ENCODE data around the gene DDX47.
"Not testable (repeated sequence)": the region's sequence is repeated elsewhere in the genome, so short reads cannot be mapped to it uniquely, and the experiment has no call there.

DDX47 gene

GRCh38 chr12:12823811-12824210 lies 10.7 kb downstream of the DDX47 start:
- no peak for DNase-seq

- no peak for DNase-seq
These were observed 22.4 kb downstream of the DDX47 start for GRCh38 chr12:12835378-12836146.

DNA sequence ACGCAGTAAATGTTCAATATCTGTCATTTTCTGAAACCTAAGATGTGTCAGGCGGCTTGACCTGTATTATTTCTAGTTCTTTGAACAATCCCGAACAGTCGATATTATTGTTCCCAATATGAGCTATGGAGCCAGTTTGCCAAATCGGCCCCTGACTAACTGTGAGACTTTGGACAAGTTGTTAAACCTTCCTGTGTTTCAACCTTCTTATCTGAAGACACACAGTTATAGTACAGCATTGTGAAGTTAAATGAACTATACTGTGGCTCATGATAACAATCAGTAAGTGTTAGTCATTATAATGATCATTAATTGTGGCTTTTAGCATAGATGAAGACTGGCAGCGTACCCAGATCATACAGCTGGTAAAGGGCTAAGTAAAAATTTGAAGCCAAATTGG lies 23.4 kb downstream of the DDX47 start:
- DNase-seq, result no peak

- peak; percentile 22 to 57 for DNase-seq
These were observed 24.1 kb downstream of the DDX47 start for GRCh38 chr12:12837025-12837812.

- DNase-seq, result no peak
These were observed 24.6 kb downstream of the DDX47 start for GRCh38 chr12:12837813-12838153.

- no peak for DNase-seq
These were observed 25.9 kb downstream of the DDX47 start for GRCh38 chr12:12839003-12839395.

DNA sequence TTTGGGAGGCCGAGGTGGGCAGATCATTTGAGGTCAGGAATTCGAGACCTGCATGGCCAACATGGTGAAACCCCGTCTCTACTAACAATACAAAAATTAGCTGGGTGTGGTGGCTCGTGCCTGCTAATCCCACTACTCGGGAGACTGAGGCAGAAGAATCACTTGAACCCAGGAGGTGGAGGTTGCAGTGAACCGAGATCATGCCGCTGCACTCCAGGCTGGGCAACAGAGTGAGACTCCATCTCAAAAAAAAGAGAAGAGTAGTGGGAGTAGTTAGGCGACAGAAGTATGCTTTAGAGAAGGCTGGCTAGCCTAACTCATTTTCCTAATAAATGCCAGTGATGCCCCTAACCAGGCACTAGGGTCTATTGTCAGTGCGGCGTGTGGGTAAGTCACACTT lies 26.3 kb downstream of the DDX47 start:
- not testable (repeated sequence) for DNase-seq

GRCh38 chr12:12839873-12840579 lies 26.9 kb downstream of the DDX47 start:
- no peak for DNase-seq

DNA sequence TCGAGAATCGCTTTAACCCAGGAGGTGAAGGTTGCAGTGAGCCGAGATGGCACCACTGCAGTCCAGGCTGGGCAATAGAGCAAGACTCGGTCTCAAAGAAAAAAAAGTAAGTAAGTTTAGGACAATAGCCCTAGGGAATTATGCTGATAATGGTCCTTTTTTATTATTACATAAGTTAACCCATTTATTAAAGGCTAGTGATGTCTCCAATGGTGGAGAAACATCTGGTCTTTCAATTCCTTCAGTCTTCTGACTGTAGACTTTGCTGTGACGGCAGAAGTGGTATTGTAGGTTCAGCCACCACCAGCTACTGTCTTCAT lies 27.4 kb downstream of the DDX47 start:
- DNase-seq, result no peak

- not testable (repeated sequence) for DNase-seq
These were observed 28.3 kb downstream of the DDX47 start for GRCh38 chr12:12841428-12841827.

DNA sequence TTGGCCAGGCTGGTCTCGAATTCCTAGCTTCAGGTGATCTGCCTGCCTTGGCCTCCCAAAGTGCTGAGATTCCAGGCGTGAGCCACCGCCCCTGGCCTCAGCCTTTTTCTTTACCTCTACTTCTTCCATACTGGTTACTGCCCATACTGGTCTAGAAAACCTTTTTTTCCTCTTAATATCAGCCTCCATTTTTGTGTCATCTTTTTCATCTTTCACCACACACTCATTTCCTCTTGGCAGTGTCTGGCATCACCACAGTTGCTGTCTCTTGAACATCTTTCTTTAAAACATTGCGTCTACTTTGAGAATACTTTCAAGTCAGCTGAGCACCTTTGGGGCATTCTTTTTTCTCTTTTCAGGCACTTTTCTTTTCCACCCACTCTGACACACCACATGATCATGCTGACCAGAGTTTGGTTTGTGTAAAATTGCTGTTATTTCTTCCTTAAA lies 32.7 kb downstream of the DDX47 start:
- no peak for DNase-seq

- peak; percentile 34 to 39 for DNase-seq
These were observed 33.6 kb downstream of the DDX47 start for GRCh38 chr12:12846780-12847179.

DNA sequence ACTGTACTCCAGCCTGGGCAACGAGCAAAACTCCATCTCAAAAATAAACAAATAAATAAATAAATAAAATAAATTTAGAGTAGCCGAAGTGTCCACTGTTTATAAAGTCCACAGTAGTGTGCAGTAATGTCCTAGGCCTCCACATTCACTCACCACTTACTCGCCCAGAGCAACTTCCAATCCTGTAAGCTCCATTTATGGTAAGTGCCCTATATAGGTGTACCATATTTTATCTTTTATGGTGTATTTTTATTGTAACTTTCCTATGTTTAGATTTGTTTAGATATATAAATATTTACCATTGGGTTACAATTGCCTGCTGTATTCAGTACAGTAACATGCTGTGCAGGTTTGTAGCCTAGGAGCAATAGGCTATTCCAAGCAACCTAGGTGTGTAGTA lies 40.3 kb downstream of the DDX47 start:
- no peak for DNase-seq

DNA sequence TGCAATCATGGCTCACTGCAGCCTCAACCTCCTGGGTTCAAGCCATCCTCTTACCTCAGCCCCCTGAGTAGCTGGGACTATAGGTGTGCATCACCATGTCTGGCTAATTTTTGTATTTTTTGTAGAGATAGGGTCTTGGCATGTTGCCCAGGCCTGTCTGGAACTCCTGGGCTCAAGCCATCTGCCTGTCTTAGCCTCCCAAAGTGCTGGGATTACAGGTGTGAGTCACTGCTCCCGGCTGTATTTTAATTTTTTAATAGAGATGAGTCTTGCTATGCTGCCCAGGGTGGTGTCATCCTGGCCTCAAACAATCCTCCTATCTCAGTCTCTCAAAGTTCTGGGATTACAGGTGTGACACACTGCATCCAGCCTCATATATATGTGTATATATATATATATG lies 46.5 kb downstream of the DDX47 start:
- no peak for DNase-seq

- no peak for DNase-seq
These were observed 51.1 kb downstream of the DDX47 start for GRCh38 chr12:12864243-12864642.

GRCh38 chr12:12868477-12869235 lies 55.5 kb downstream of the DDX47 start:
- DNase-seq, result no peak

- no peak for DNase-seq
These were observed 57.3 kb downstream of the DDX47 start for GRCh38 chr12:12870465-12870864.

DNA sequence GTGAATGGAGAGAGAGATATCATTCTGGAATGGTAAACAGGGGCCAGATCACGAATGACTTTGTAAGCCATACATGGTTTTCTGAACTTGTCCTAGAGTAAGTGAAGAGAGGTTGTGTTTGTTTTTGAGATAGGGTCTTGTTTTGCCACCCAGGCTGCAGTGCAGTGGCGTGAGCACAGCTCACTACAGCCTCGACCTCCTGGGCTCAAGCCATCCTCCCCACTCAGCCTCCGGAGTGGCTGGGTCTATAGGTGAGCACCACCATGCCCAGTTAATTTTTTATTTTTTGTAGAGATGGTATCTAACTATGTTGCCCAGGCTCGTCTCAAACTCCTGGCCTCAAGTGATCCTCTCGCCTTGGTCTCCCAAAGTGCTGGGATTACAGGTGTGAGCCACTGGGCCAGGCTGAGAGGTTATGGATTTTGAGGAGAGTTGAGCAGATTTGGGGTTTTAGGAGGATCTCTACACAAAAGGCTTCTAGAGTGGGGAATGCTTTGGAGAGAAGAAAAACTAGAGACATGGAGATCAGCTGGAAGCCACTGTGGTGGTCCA lies 58.5 kb downstream of the DDX47 start:
- DNase-seq, result no peak

GRCh38 chr12:12872139-12872933 lies 59.2 kb downstream of the DDX47 start:
- DNase-seq, result no peak

DNA sequence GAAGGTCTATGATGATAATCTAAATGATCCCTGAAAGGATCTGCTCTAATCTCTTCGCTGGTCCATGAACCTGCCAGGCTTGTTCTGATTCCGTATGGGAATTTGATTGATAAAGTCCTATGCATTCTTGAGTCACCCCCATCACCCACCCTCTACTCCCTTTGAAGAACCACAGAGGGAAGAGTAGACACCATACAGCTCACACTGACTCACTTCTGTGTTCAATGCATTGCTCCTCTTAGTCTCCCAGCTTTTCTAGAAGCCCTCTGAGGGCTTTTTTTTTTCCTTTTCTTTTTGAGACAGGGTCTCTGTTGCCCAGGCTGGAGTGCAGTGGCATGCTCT lies 59.8 kb downstream of the DDX47 start:
- no peak for DNase-seq

GRCh38 chr12:12874029-12874428 lies 60.9 kb downstream of the DDX47 start:
- no peak for DNase-seq

DNA sequence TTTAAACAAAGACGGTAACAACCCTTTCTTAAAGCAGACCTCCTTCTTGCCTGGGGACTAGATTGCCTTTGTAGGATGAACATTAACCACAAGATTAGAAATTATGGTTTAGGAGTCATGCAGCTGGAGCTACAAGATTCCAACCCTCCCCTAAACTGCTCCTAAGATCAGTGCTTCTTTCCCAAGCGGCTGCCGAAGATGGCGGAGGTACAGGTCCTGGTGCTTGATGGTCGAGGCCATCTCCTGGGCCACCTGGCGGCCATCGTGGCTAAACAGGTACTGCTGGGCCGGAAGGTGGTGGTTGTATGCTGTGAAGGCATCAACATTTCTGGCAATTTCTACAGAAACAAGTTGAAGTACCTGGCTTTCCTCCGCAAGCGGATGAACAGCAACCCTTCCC lies 62.2 kb downstream of the DDX47 start:
- not testable (repeated sequence) for DNase-seq

Data from CD4-positive, alpha-beta T cell treated with Interleukin-1 beta for 1 hour (primary cell).